SKM-1 treated with dmso at 0.1 percent for 144 hours (cell line): ENCODE data around the gene WNT7A.

Experiments used
- DNase-seq: peaks from one replicate; lab custom pipeline; 2025; ENCODE audit not compliant: unreplicated experiment; lab: John Stamatoyannopoulos, UW

WNT7A gene

GRCh38 chr3:13798401-13798800, 81.5 kb downstream of the WNT7A start:
- no peak for DNase-seq

GRCh38 chr3:13796701-13797460, 83.0 kb downstream of the WNT7A start:
- no peak for DNase-seq

GRCh38 chr3:13795816-13796215, 84.1 kb downstream of the WNT7A start:
- no peak for DNase-seq

- no peak for DNase-seq
Measured at GRCh38 chr3:13794322-13794721, 85.5 kb downstream of the WNT7A start.

- no peak for DNase-seq
Measured at GRCh38 chr3:13793451-13793850, 86.4 kb downstream of the WNT7A start.

GRCh38 chr3:13792512-13793371, 87.1 kb downstream of the WNT7A start:
- DNase-seq = no peak

- no peak for DNase-seq
Measured at GRCh38 chr3:13792051-13792490, 87.8 kb downstream of the WNT7A start.

- no peak for DNase-seq
Measured at GRCh38 chr3:13791198-13792050, 88.4 kb downstream of the WNT7A start.

- no peak for DNase-seq
Measured at GRCh38 chr3:13790376-13791197, 89.3 kb downstream of the WNT7A start.

GRCh38 chr3:13788522-13789424, 91.1 kb downstream of the WNT7A start:
- DNase-seq = no peak

GRCh38 chr3:13787533-13788132, 92.2 kb downstream of the WNT7A start:
- DNase-seq = no peak

- DNase-seq = no peak
Measured at GRCh38 chr3:13786811-13787210, 93.1 kb downstream of the WNT7A start.

GRCh38 chr3:13785853-13786436, 93.9 kb downstream of the WNT7A start:
- no peak for DNase-seq

- no peak for DNase-seq
Measured at GRCh38 chr3:13785351-13785750, 94.5 kb downstream of the WNT7A start.

- no peak for DNase-seq
Measured at GRCh38 chr3:13783476-13783875, 96.4 kb downstream of the WNT7A start.

GRCh38 chr3:13782501-13782900, 97.4 kb downstream of the WNT7A start:
- no peak for DNase-seq

- DNase-seq = no peak
Measured at GRCh38 chr3:13781417-13781816, 98.5 kb downstream of the WNT7A start.

- no peak for DNase-seq
Measured at GRCh38 chr3:13780432-13781176, 99.3 kb downstream of the WNT7A start.
